Amniotic epithelial cell (primary cell): ENCODE data around the gene RPL39L.
"Not testable (repeated sequence)": the region's sequence is repeated elsewhere in the genome, so short reads cannot be mapped to it uniquely, and the experiment has no call there.

Experiments used
- DNase-seq: peaks from one replicate; pipeline ENCODE4 v3.0.0-alpha.2; 2010; ENCODE audit warnings: low read depth

The RPL39L gene

GRCh38 chr3:187139126-187139894, at the start of gene RPL39L:
Gene RPL39L (minus strand): TSS chr3:187139496. CDS start chr3:187121300, 18,196 bp downstream.
- peak; percentile 70 for DNase-seq

- DNase-seq, result no peak
Measured at GRCh38 chr3:187188931-187189330, 49.6 kb upstream of the RPL39L start.

- DNase-seq, result peak; percentile 88
Measured at GRCh38 chr3:187186801-187187421, 47.6 kb upstream of the RPL39L start.

GRCh38 chr3:187186375-187186774, 47.1 kb upstream of the RPL39L start:
- DNase-seq, result no peak

- no peak for DNase-seq
Measured at GRCh38 chr3:187185759-187186158, 46.5 kb upstream of the RPL39L start.

GRCh38 chr3:187183903-187184302, 44.6 kb upstream of the RPL39L start:
- DNase-seq, result peak; percentile 52

GRCh38 chr3:187183210-187183862, 44.0 kb upstream of the RPL39L start:
- DNase-seq, result no peak

- no peak for DNase-seq
Measured at GRCh38 chr3:187181454-187182170, 42.3 kb upstream of the RPL39L start.

- no peak for DNase-seq
Measured at GRCh38 chr3:187172929-187173328, 33.6 kb upstream of the RPL39L start.

GRCh38 chr3:187170911-187171310, 31.6 kb upstream of the RPL39L start:
- DNase-seq, result not testable (repeated sequence)

- no peak for DNase-seq
Measured at GRCh38 chr3:187169231-187169960, 30.1 kb upstream of the RPL39L start.

- no peak for DNase-seq
Measured at GRCh38 chr3:187167777-187168176, 28.5 kb upstream of the RPL39L start.

- DNase-seq, result no peak
Measured at GRCh38 chr3:187166750-187167149, 27.5 kb upstream of the RPL39L start.

GRCh38 chr3:187165144-187165543, 25.8 kb upstream of the RPL39L start:
- DNase-seq, result peak; percentile 42

GRCh38 chr3:187162265-187162953, 23.1 kb upstream of the RPL39L start:
- DNase-seq, result no peak

- no peak for DNase-seq
Measured at GRCh38 chr3:187161556-187161955, 22.3 kb upstream of the RPL39L start.

- DNase-seq, result peak; percentile 15
Measured at GRCh38 chr3:187150599-187150998, 11.3 kb upstream of the RPL39L start.

GRCh38 chr3:187150186-187150585, 10.9 kb upstream of the RPL39L start:
- no peak for DNase-seq

GRCh38 chr3:187146389-187146788, 7.1 kb upstream of the RPL39L start:
- DNase-seq, result no peak

GRCh38 chr3:187145149-187145895, 6.0 kb upstream of the RPL39L start:
- no peak for DNase-seq
